ENCODE results near the gene XYLB.

GRCh38 chr3:38387862-38388261, 41.3 kb downstream of the XYLB start:
- TF ChIP-seq CTCF (IDR thresholded peaks at IDR 0.05) (no peak), POLR2A (IDR thresholded peaks at IDR 0.05) (no peak)

Data from esophagus squamous epithelium (tissue), 4 donors.